PC-3 (cell line): ENCODE results near the gene NOP53. TPM values are rescaled to one million over a fixed set of nuclear protein-coding genes. Genes with fewer than 3 reads are reported as not detected.

Source experiments
- ATAC-seq: fragments of 200-7000 bp; cut with Tn5 transposase; 2 replicates; pipeline ENCODE4 v1.9.1; 2020; ENCODE audit warnings: mild to moderate bottlenecking, moderate library complexity
- BruUV-seq: library from RNA; stranded (reverse); fragments of 400-500 nt; replicated peaks from 2 replicates; lab custom pipeline; 2021; lab: Mats Ljungman, UMichigan
- CTCF ChIA-PET: fragments of 300-600 bp; sonication (Branson Sonifier 250); formaldehyde crosslinking; loops from one replicate; lab custom pipeline; 2022; ENCODE audit warnings: antibody characterized with exemption; lab: Charles Lee
- POLR2A ChIA-PET: fragments of 300-600 bp; sonication (Branson Sonifier 250); formaldehyde crosslinking; loops from one replicate; lab custom pipeline; 2022; ENCODE audit warnings: antibody characterized with exemption; ENCODE audit not compliant: unreplicated experiment; lab: Charles Lee
- DNase-seq: peaks from one replicate; pipeline ENCODE4 v3.0.0-alpha.2; 2015
- H2AFZ ChIP-seq: fragments of 300-600 bp; sonication (generic); 2 replicates; pipeline ENCODE4 v1.6.0; 2016; ENCODE audit warnings: antibody characterized with exemption, low read length
- H3F3A ChIP-seq: fragments of 300-600 bp; sonication (generic); one replicate; pipeline ENCODE4 v1.6.0; 2017; ENCODE audit warnings: antibody characterized with exemption, low read length, control low read depth, mild to moderate bottlenecking; ENCODE audit not compliant: unreplicated experiment
- H3K27ac ChIP-seq: fragments of 300-600 bp; sonication (generic); 2 replicates; pipeline ENCODE4 v1.5.1; 2016; ENCODE audit warnings: mild to moderate bottlenecking, low read length
- H3K27me3 ChIP-seq: fragments of 300-600 bp; sonication (generic); 2 replicates; pipeline ENCODE4 v1.6.1; 2016; ENCODE audit warnings: low read length, mixed read lengths
- H3K36me3 ChIP-seq: fragments of 300-600 bp; sonication (generic); 2 replicates; pipeline ENCODE4 v1.6.1; 2016; ENCODE audit warnings: low read depth, mixed run types, low read length, mixed read lengths
- H3K4me1 ChIP-seq: fragments of 300-600 bp; sonication (generic); 2 replicates; pipeline ENCODE4 v1.5.1; 2016; ENCODE audit warnings: low read length; ENCODE audit not compliant: insufficient read depth
- H3K4me2 ChIP-seq: fragments of 300-600 bp; sonication (generic); 2 replicates; pipeline ENCODE4 v1.6.0; 2016; ENCODE audit warnings: low read length
- H3K4me3 ChIP-seq: fragments of 300-600 bp; sonication (generic); 2 replicates; pipeline ENCODE4 v1.5.1; 2016; ENCODE audit warnings: mild to moderate bottlenecking, low read length, mixed read lengths
- H3K79me2 ChIP-seq: fragments of 300-600 bp; sonication (generic); 2 replicates; pipeline ENCODE4 v1.6.1; 2017; ENCODE audit warnings: low read length, mixed read lengths
- H3K9ac ChIP-seq: fragments of 300-600 bp; sonication (generic); 2 replicates; pipeline ENCODE4 v1.6.0; 2016; ENCODE audit warnings: mild to moderate bottlenecking, low read length
- H3K9me2 ChIP-seq: fragments of 300-600 bp; sonication (generic); replicated peaks from 2 replicates; pipeline ENCODE4 v1.6.1; 2016; ENCODE audit warnings: mixed run types, low read length, mixed read lengths
- H3K9me3 ChIP-seq: fragments of 300-600 bp; sonication (generic); 2 replicates; pipeline ENCODE4 v1.6.1; 2016; ENCODE audit warnings: low read length, mixed read lengths
- H4K20me1 ChIP-seq: fragments of 300-600 bp; sonication (generic); 2 replicates; pipeline ENCODE4 v1.6.1; 2016; ENCODE audit warnings: low read length, mixed read lengths
- EZH2 ChIP-seq: fragments of 300-600 bp; sonication (generic); IDR thresholded peaks from one replicate; pipeline ENCODE4 v1.6.1; 2017; ENCODE audit warnings: antibody characterized with exemption, mild to moderate bottlenecking, low read length; ENCODE audit not compliant: unreplicated experiment
- EZH2phosphoT487 ChIP-seq: fragments of 300-600 bp; sonication (generic); IDR thresholded peaks from 2 replicates; pipeline ENCODE4 v1.6.1; 2018; ENCODE audit warnings: mild to moderate bottlenecking, antibody characterized with exemption, low read length, borderline replicate concordance
- intact Hi-C: fragments of 100-400 bp; cut with micrococcal nuclease; formaldehyde crosslinking; loops from 2 replicates; pipeline ENCODE4 v1.9.0; 2023
- total RNA-seq: library from RNA; depleted of rRNA; stranded (reverse); fragments of >200 nt; gene quantifications from 2 replicates; pipeline ENCODE4 v1.2.3, GENCODE V29; 2014; rRNA removed
- TF ChIP-seq, protein P1 (sequence below): fragments of 300-600 bp; sonication (generic); conservative IDR thresholded peaks from 2 replicates; pipeline ENCODE4 v1.5.1; 2017; ENCODE audit warnings: antibody characterized with exemption, low read depth, mild to moderate bottlenecking, low read length

The NOP53 gene
- total RNA-seq, 1 experiment from 2014 or later, result 61.5 TPM

- TF ChIP-seq EZH2 (no peak), EZH2phosphoT487 (no peak)
- TF ChIP-seq, protein P1, sequence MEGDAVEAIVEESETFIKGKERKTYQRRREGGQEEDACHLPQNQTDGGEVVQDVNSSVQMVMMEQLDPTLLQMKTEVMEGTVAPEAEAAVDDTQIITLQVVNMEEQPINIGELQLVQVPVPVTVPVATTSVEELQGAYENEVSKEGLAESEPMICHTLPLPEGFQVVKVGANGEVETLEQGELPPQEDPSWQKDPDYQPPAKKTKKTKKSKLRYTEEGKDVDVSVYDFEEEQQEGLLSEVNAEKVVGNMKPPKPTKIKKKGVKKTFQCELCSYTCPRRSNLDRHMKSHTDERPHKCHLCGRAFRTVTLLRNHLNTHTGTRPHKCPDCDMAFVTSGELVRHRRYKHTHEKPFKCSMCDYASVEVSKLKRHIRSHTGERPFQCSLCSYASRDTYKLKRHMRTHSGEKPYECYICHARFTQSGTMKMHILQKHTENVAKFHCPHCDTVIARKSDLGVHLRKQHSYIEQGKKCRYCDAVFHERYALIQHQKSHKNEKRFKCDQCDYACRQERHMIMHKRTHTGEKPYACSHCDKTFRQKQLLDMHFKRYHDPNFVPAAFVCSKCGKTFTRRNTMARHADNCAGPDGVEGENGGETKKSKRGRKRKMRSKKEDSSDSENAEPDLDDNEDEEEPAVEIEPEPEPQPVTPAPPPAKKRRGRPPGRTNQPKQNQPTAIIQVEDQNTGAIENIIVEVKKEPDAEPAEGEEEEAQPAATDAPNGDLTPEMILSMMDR, result no peak
- H3K4me2 ChIP-seq, result no peak overlapping the region
- ChIA-PET CTCF (no interaction called here), POLR2A (no interaction called here)
- H3K36me3 ChIP-seq, result no peaks in the 10 kb centered on the region
- H3K4me1 ChIP-seq, result no peaks in the 10 kb centered on the region
- H3K9me3 ChIP-seq, result no peaks in the 10 kb centered on the region
- no peaks in the 10 kb centered on the region for H3K27me3 ChIP-seq
- no peak overlapping the region for H3K9ac ChIP-seq
- no peaks in the 10 kb centered on the region for H3K9me2 ChIP-seq
- no peak overlapping the region for H2AFZ ChIP-seq
- H4K20me1 ChIP-seq, result no peaks in the 10 kb centered on the region
- no peak for DNase-seq
- ATAC-seq, result no peak
- no peak overlapping the region for H3K27ac ChIP-seq
- no TSS peak for BruUV-seq
- H3K79me2 ChIP-seq, result no peaks in the 10 kb centered on the region
- no peaks in the 10 kb centered on the region for H3F3A ChIP-seq
- H3K4me3 ChIP-seq, result no peak overlapping the region
- intact Hi-C loops, result no loop called here
These were observed 60.0 kb downstream of the NOP53 start for GRCh38 chr19:47805313-47805712.

DNA sequence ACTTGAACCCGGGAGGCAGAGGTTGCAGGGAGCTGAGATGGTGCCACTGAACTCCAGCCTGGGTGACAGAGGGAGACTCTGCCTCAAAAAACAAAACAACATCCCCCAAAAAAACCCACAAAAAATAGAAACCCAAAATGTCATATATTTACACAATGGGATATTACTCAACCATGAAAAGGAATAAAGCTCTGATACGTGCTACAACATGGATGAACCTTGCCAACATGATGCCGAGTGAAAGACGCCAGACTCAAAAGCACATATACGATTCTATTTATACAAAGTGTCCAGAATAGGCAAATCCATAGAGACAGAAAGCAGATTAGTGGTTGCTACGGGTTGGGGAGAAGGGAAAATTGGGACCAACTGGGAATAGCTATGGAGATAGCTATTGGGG, 61.1 kb downstream of the NOP53 start:
- H3K4me1 ChIP-seq, result no peaks in the 10 kb centered on the region
- H3K36me3 ChIP-seq, result no peaks in the 10 kb centered on the region
- H4K20me1 ChIP-seq, result no peaks in the 10 kb centered on the region
- POLR2A ChIA-PET, result no interaction called here
- no peak overlapping the region for H3K9ac ChIP-seq
- H2AFZ ChIP-seq, result no peak overlapping the region
- TF ChIP-seq EZH2 (no peak), EZH2phosphoT487 (no peak)
- TF ChIP-seq, protein P1, result no peak
- H3K9me2 ChIP-seq, result no peaks in the 10 kb centered on the region
- H3K79me2 ChIP-seq, result no peaks in the 10 kb centered on the region
- no TSS peak for BruUV-seq
- no peak overlapping the region for H3K27ac ChIP-seq
- intact Hi-C loops, result no loop called here
- ATAC-seq (no peak), DNase-seq (no peak)
- H3K9me3 ChIP-seq, result no peaks in the 10 kb centered on the region
- no peaks in the 10 kb centered on the region for H3F3A ChIP-seq
- H3K4me3 ChIP-seq, result no peak overlapping the region
- H3K4me2 ChIP-seq, result no peak overlapping the region
- CTCF ChIA-PET, result no interaction called here
- H3K27me3 ChIP-seq, result no peaks in the 10 kb centered on the region

Other genes with a start within 250 kb of the NOP53 start
- 75.1 and 95.9 TPM in 2 replicates for gene NAPA, start 230.5 kb upstream of the NOP53 start, total RNA-seq
- not detected in 2 replicates for gene ZNF541, start 172.4 kb upstream of the NOP53 start, total RNA-seq
- 1.2 and 2.4 TPM in 2 replicates for gene BICRA, start 136.4 kb upstream of the NOP53 start, total RNA-seq
- 0.11 and 1.4 TPM in 2 replicates for gene EHD2, start 32.1 kb upstream of the NOP53 start, total RNA-seq
- gene SELENOW, start 33.2 kb downstream of the NOP53 start, total RNA-seq, result 277 and 278 TPM in 2 replicates
- gene TPRX1, start 59.0 kb downstream of the NOP53 start, total RNA-seq, result not detected in 2 replicates
- not detected in 2 replicates for gene CRX, start 76.4 kb downstream of the NOP53 start, total RNA-seq
- gene TPRX2, start 113.7 kb downstream of the NOP53 start, total RNA-seq, result not detected in 2 replicates
- gene SULT2A1, start 140.8 kb downstream of the NOP53 start, total RNA-seq, result not detected in 2 replicates
- gene BSPH1, start 246.6 kb downstream of the NOP53 start, total RNA-seq, result not detected in 2 replicates
- gene ELSPBP1, start 249.1 kb downstream of the NOP53 start, total RNA-seq, result not detected in 2 replicates